Stimulated activated CD4-positive, alpha-beta T cell treated with anti-CD3 and anti-CD28 coated beads, Interleukin-1b, Interleukin-23, amount 100 ng/mL, for 4 hours (primary cell): ENCODE data around the gene CD226.

ENCODE experiments used
- DNase-seq, 2 donors: peaks; one replicate each; pipeline ENCODE4 v3.0.0-alpha.2; 2020; ENCODE audit warnings: low read depth in 2 of 2

CD226 gene

GRCh38 chr18:69817335-69817940, 130.2 kb downstream of the CD226 start:
- no peak for DNase-seq

- DNase-seq = no peak
These were observed 132.8 kb downstream of the CD226 start for GRCh38 chr18:69814861-69815385.

GRCh38 chr18:69813559-69813958, 134.1 kb downstream of the CD226 start:
- DNase-seq = no peak

- no peak for DNase-seq
These were observed 139.3 kb downstream of the CD226 start for GRCh38 chr18:69808399-69808798.

- DNase-seq = no peak
These were observed 142.7 kb downstream of the CD226 start for GRCh38 chr18:69804776-69805501.
